Kidney capillary endothelial cell (primary cell): ENCODE measurements around the gene DNTT.

Experiments used
- DNase-seq: peaks from one replicate; pipeline ENCODE4 v3.0.0-alpha.2; 2018; ENCODE audit warnings: low spot score

DNTT gene

GRCh38 chr10:96379758-96380157 is 75.5 kb downstream of the DNTT start:
- DNase-seq: no peak

GRCh38 chr10:96380821-96381220 is 76.6 kb downstream of the DNTT start:
- peak; percentile 23 for DNase-seq

- DNase-seq: no peak
Observed at GRCh38 chr10:96384506-96384905, 80.3 kb downstream of the DNTT start.

GRCh38 chr10:96387161-96387560 is 82.9 kb downstream of the DNTT start:
- DNase-seq: no peak

- DNase-seq: no peak
Observed at GRCh38 chr10:96387601-96388000, 83.4 kb downstream of the DNTT start.
